Stimulated activated memory B cell treated with anti-CD40 and anti-IgM and Interleukin-4, amounts not matched to agents 10 μg/mL and 1 μg/mL and 100 μg/mL, for 72 hours (primary cell): ENCODE data around the gene PLEKHM3.

Experiments
- ATAC-seq: fragments of 150-1000 bp; cut with Tn5 transposase; 2 replicates; pipeline ENCODE4 v1.10.0; 2021
- H3K27ac Mint-ChIP-seq: one replicate; pipeline ENCODE4 v1.8.0; 2022; ENCODE audit warnings: mild to moderate bottlenecking, mixed read lengths
- H3K27me3 Mint-ChIP-seq: one replicate; pipeline ENCODE4 v1.8.0; 2022; ENCODE audit warnings: mixed read lengths
- H3K36me3 Mint-ChIP-seq: one replicate; pipeline ENCODE4 v1.8.0; 2022; ENCODE audit warnings: mixed read lengths
- H3K4me1 Mint-ChIP-seq: one replicate; pipeline ENCODE4 v1.8.0; 2022; ENCODE audit warnings: mixed read lengths
- H3K4me3 Mint-ChIP-seq: one replicate; pipeline ENCODE4 v1.8.0; 2022; ENCODE audit warnings: mild to moderate bottlenecking, moderate library complexity, mixed read lengths
- H3K9me3 Mint-ChIP-seq: one replicate; pipeline ENCODE4 v1.8.0; 2022; ENCODE audit warnings: mixed read lengths

Gene PLEKHM3

GRCh38 chr2:207839028-207839427, 186.3 kb downstream of the PLEKHM3 start:
- Mint-ChIP-seq H3K27ac (no peak overlapping the region), H3K9me3 (no peaks in the 10 kb centered on the region), H3K36me3 (no peaks in the 10 kb centered on the region), H3K4me3 (no peak overlapping the region), H3K27me3 (no peaks in the 10 kb centered on the region), H3K4me1 (no peaks in the 10 kb centered on the region)
- ATAC-seq, result no peak

- no peak overlapping the region for H3K27ac Mint-ChIP-seq
- no peaks in the 10 kb centered on the region for H3K4me1 Mint-ChIP-seq
- H3K36me3 Mint-ChIP-seq, result no peaks in the 10 kb centered on the region
- H3K9me3 Mint-ChIP-seq, result no peaks in the 10 kb centered on the region
- ATAC-seq, result no peak
- no peaks in the 10 kb centered on the region for H3K27me3 Mint-ChIP-seq
- H3K4me3 Mint-ChIP-seq, result no peak overlapping the region
Observed at GRCh38 chr2:207836521-207837133, 188.7 kb downstream of the PLEKHM3 start.

- H3K4me3 Mint-ChIP-seq, result no peak overlapping the region
- no peak for ATAC-seq
- H3K27me3 Mint-ChIP-seq, result no peaks in the 10 kb centered on the region
- no peaks in the 10 kb centered on the region for H3K9me3 Mint-ChIP-seq
- no peak overlapping the region for H3K27ac Mint-ChIP-seq
- H3K36me3 Mint-ChIP-seq, result no peaks in the 10 kb centered on the region
- no peaks in the 10 kb centered on the region for H3K4me1 Mint-ChIP-seq
Observed at GRCh38 chr2:207835805-207836204, 189.5 kb downstream of the PLEKHM3 start.

GRCh38 chr2:207833251-207833751, 192.0 kb downstream of the PLEKHM3 start:
- Mint-ChIP-seq H3K27me3 (no peaks in the 10 kb centered on the region), H3K4me1 (no peaks in the 10 kb centered on the region), H3K9me3 (no peaks in the 10 kb centered on the region), H3K36me3 (peaks cover 14% of the 10 kb centered on the region), H3K4me3 (no peak overlapping the region), H3K27ac (no peak overlapping the region)
- peak; percentile 56 for ATAC-seq

GRCh38 chr2:207831584-207832248, 193.6 kb downstream of the PLEKHM3 start:
- H3K4me1 Mint-ChIP-seq, result no peaks in the 10 kb centered on the region
- no peak overlapping the region for H3K27ac Mint-ChIP-seq
- no peaks in the 10 kb centered on the region for H3K9me3 Mint-ChIP-seq
- H3K4me3 Mint-ChIP-seq, result no peak overlapping the region
- no peak for ATAC-seq
- H3K36me3 Mint-ChIP-seq, result peaks cover 22% of the 10 kb centered on the region
- H3K27me3 Mint-ChIP-seq, result no peaks in the 10 kb centered on the region

GRCh38 chr2:207830778-207831438, 194.4 kb downstream of the PLEKHM3 start:
- H3K27me3 Mint-ChIP-seq, result no peaks in the 10 kb centered on the region
- no peaks in the 10 kb centered on the region for H3K9me3 Mint-ChIP-seq
- H3K4me1 Mint-ChIP-seq, result no peaks in the 10 kb centered on the region
- no peak overlapping the region for H3K4me3 Mint-ChIP-seq
- no peak overlapping the region for H3K27ac Mint-ChIP-seq
- ATAC-seq, result no peak
- H3K36me3 Mint-ChIP-seq, result peaks cover 28% of the 10 kb centered on the region

GRCh38 chr2:207828361-207829057, 196.8 kb downstream of the PLEKHM3 start:
- no peak for ATAC-seq

GRCh38 chr2:207825978-207826377, 199.3 kb downstream of the PLEKHM3 start:
- H3K36me3 Mint-ChIP-seq, result peaks cover 54% of the 10 kb centered on the region
- H3K9me3 Mint-ChIP-seq, result no peaks in the 10 kb centered on the region
- no peak overlapping the region for H3K27ac Mint-ChIP-seq
- H3K4me1 Mint-ChIP-seq, result no peaks in the 10 kb centered on the region
- no peak overlapping the region for H3K4me3 Mint-ChIP-seq
- no peak for ATAC-seq
- no peaks in the 10 kb centered on the region for H3K27me3 Mint-ChIP-seq

More at GRCh38 chr2:207828361-207829057, 196.8 kb downstream of the PLEKHM3 start:
- Mint-ChIP-seq H3K27ac (no peak overlapping the region), H3K4me3 (no peak overlapping the region), H3K27me3 (no peaks in the 10 kb centered on the region), H3K36me3 (peaks cover 49% of the 10 kb centered on the region), H3K4me1 (no peaks in the 10 kb centered on the region), H3K9me3 (no peaks in the 10 kb centered on the region)

- Mint-ChIP-seq H3K36me3 (peaks cover 54% of the 10 kb centered on the region), H3K9me3 (no peaks in the 10 kb centered on the region), H3K27ac (no peak overlapping the region), H3K4me1 (no peaks in the 10 kb centered on the region), H3K4me3 (no peak overlapping the region), H3K27me3 (no peaks in the 10 kb centered on the region)
- ATAC-seq, result no peak
Observed at GRCh38 chr2:207825045-207825954, 200.0 kb downstream of the PLEKHM3 start.

GRCh38 chr2:207823865-207824264, 201.5 kb downstream of the PLEKHM3 start:
- ATAC-seq, result no peak
- Mint-ChIP-seq H3K36me3 (peaks cover 47% of the 10 kb centered on the region), H3K27ac (no peak overlapping the region), H3K4me3 (no peak overlapping the region), H3K27me3 (no peaks in the 10 kb centered on the region), H3K9me3 (no peaks in the 10 kb centered on the region), H3K4me1 (no peaks in the 10 kb centered on the region)

GRCh38 chr2:207819839-207820784, 205.2 kb downstream of the PLEKHM3 start:
- no peak overlapping the region for H3K4me3 Mint-ChIP-seq
- no peak for ATAC-seq
- no peak overlapping the region for H3K27ac Mint-ChIP-seq
- H3K9me3 Mint-ChIP-seq, result no peaks in the 10 kb centered on the region
- H3K27me3 Mint-ChIP-seq, result no peaks in the 10 kb centered on the region
- H3K36me3 Mint-ChIP-seq, result peaks cover 25% of the 10 kb centered on the region
- H3K4me1 Mint-ChIP-seq, result no peaks in the 10 kb centered on the region

GRCh38 chr2:207819021-207819797, 206.1 kb downstream of the PLEKHM3 start:
- H3K36me3 Mint-ChIP-seq, result peaks cover 17% of the 10 kb centered on the region
- H3K4me3 Mint-ChIP-seq, result no peak overlapping the region
- no peak overlapping the region for H3K27ac Mint-ChIP-seq
- H3K9me3 Mint-ChIP-seq, result no peaks in the 10 kb centered on the region
- H3K27me3 Mint-ChIP-seq, result no peaks in the 10 kb centered on the region
- no peaks in the 10 kb centered on the region for H3K4me1 Mint-ChIP-seq
- ATAC-seq, result no peak

- Mint-ChIP-seq H3K36me3 (peaks cover 5% of the 10 kb centered on the region), H3K9me3 (no peaks in the 10 kb centered on the region), H3K4me3 (no peak overlapping the region), H3K4me1 (no peaks in the 10 kb centered on the region), H3K27me3 (no peaks in the 10 kb centered on the region), H3K27ac (no peak overlapping the region)
- no peak for ATAC-seq
Observed at GRCh38 chr2:207816546-207816945, 208.8 kb downstream of the PLEKHM3 start.
